Muscle of leg (tissue), 11 donors: Measurements from ENCODE around the gene HSPA9. TPM values are rescaled to one million over a fixed set of nuclear protein-coding genes. Genes with fewer than 3 reads are reported as not detected.
A peak's percentile ranks its signal among the peaks of the same experiment; 100 is the strongest.

ENCODE experiments used
- DNase-seq: peaks from one replicate; pipeline ENCODE4 v3.0.0; 2013
- H3K27ac ChIP-seq: one replicate; pipeline ENCODE4 v1.5.1; 2013; ENCODE audit warnings: mild to moderate bottlenecking, low read length, control low read depth
- H3K27me3 ChIP-seq: one replicate; pipeline ENCODE4 v1.6.1; 2013; ENCODE audit warnings: low read length; ENCODE audit not compliant: control insufficient read depth, insufficient read depth
- H3K36me3 ChIP-seq: one replicate; pipeline ENCODE4 v1.6.1; 2013; ENCODE audit warnings: low read length; ENCODE audit not compliant: control insufficient read depth, insufficient read depth
- H3K4me1 ChIP-seq: one replicate; pipeline ENCODE4 v1.6.1; 2013; ENCODE audit warnings: low read length; ENCODE audit not compliant: control insufficient read depth, insufficient read depth
- H3K4me3 ChIP-seq: one replicate; pipeline ENCODE4 v1.5.1; 2013; ENCODE audit warnings: low read length, control low read depth
- H3K9me3 ChIP-seq: replicated peaks from 2 replicates; pipeline ENCODE4 v1.6.1; 2013; ENCODE audit warnings: low read depth, low read length; ENCODE audit not compliant: control insufficient read depth
- WGBS: methylation state at CpG from one replicate; pipeline ENCODE4 v1.1.5; 2013; ENCODE audit warnings: missing lambda C conversion rate; ENCODE audit not compliant: insufficient coverage; 5-methylcytosine and 5-hydroxymethylcytosine counted together
- polyA plus RNA-seq, 8 donors: library from polyadenylated mRNA; unstranded; fragments of 120-200 nt; gene quantifications; one replicate each; pipeline versions ENCODE4 v1.2.1 to v1.2.3, GENCODE V29; 2013; ENCODE audit warnings: inconsistent platforms in 1 of 8, low replicate concordance in 1 of 8; ENCODE audit not compliant: insufficient read length in 8 of 8, insufficient read depth in 1 of 8
- total RNA-seq: library from RNA; stranded (reverse); fragments of 120-200 nt; gene quantifications from one replicate; pipeline ENCODE4 v1.2.4, GENCODE V29; 2013

HSPA9 gene
- total and polyA plus RNA-seq, 9 donors, result 118 to 177 (median 152) TPM

DNA sequence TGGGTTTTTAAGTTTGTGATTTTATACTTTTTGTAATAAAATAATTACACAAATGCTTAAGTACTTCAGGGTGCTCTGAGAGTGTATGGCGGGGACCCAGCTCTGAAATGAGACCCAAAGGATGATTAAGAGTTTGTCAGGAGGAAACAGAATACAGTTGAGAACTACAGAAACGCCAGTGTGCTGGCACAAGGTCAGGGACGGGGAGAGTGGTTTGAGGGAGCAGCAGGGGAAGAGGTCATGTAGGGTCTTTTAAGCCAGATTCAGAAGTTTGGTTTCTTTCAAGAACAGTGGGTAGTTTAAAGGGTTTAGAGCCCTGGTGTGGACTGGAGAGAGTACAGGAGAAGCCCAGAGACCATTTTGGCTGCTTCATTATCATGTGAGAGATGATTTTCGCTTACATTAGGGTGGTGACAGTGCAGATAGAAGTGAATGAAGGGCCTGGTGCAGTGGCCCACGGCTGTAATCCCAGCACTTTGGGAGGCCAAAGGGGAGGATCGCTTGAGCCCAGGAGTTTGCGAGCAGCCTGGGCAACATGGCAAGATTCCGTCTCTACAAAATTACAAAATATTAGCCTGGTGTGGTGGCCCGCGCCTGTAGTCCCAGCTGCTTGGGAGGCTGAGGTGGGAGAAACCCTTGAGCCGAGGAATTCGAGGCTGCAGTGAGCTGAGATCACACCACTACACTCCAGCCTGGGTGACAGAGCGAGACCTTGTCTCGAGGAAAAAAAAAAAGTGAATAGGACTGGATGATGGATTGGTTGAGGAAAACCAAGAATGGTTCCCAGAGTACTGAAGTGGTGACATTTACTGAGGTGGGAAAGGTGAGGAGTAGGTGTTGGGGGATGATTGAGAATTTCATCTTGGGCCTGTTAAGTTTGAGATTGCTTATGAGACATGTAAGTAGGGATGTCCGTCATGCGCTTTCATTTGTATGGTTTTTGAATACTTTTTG lies 30.7 kb downstream of the HSPA9 start:
- Histone ChIP-seq H3K36me3 (no peaks in the 10 kb centered on the region), H3K27me3 (no peaks in the 10 kb centered on the region), H3K4me1 (peaks cover 22% of the 10 kb centered on the region), H3K27ac (peak overlapping the region; percentile 99), H3K9me3 (no peaks in the 10 kb centered on the region), H3K4me3 (peak overlapping the region; percentile 99)
- WGBS, result 24% methylated on average over 4 of the region's 16 CpGs
- peak; percentile 55 for DNase-seq

DNA sequence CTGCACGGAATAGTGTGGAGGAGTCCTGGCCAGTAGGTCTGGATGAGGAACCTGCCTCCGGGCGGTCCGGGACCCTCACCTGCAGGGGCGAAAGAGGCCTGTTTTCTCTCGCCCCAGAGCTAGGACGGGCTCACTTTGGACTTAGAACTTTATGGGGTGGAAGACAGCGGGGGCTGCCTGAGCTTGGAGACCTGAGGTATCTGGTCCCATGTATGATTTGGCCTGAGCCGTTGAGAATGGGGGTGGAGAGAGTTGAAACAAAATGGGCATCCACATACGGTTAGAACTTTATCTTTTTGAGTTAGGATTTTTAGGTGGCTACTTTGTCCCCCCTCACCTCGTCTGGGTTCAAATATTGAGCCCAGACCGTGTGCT lies 31.5 kb downstream of the HSPA9 start:
- DNase-seq, result no peak
- Histone ChIP-seq H3K36me3 (no peaks in the 10 kb centered on the region), H3K27ac (peak overlapping the region; percentile 99), H3K4me3 (peak overlapping the region; percentile 99), H3K27me3 (no peaks in the 10 kb centered on the region), H3K4me1 (peaks cover 22% of the 10 kb centered on the region), H3K9me3 (no peaks in the 10 kb centered on the region)
- 0% methylated on average over 8 of the region's 12 CpGs for WGBS

DNA sequence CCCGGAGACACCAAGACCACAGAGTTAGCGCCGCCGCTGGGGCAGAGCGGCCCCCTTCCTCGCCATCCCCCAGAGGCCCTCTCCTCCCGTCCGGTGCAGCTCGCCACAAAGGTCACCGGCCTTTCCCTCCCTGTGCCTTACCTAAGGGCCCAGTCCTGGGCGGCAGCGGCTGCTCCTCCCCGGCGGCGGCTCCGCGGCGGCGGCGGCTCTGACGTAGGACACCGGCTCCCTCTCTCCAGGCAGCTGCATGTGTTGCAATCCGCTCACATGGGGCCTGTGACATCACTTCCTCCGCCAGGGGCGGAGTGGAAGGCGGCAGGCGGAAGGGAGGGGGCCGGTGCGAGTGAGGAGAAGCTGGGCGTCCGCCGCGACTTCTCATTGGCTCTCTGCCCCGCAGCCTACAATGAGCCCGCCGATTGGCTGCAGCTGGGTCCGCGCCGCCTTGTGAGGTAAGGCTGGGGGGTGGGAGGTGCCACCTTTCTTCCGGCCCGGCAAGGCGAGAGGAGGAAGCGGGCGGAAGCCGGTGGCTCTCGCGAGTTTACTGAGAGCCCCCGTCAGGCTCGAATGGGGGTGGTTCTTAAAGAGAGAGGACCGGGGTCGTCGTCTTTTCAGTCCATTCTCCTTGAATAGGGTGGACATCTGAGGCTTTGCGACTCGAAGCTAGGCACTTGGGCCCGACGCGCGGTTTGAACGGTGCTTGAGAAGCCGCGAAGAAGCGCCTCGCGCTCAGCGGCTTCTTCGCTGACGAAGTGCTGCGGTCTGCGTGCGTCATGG lies 32.1 kb downstream of the HSPA9 start, which contains the start of gene ETF1:
Gene ETF1, minus strand, starts transcription at position 281 of the 774 bp plus-strand sequence. CDS start 318 bp downstream, outside the sequence.
- Histone ChIP-seq H3K27me3 (no peaks in the 10 kb centered on the region), H3K9me3 (no peaks in the 10 kb centered on the region), H3K36me3 (peaks cover 2% of the 10 kb centered on the region), H3K27ac (peak within 1 kb of the TSS; percentile 99), H3K4me3 (peak within 1 kb of the TSS; percentile 100), H3K4me1 (peaks cover 22% of the 10 kb centered on the region)
- DNase-seq, result peak; percentile 100
- WGBS, result under 1% methylated on average over 50 of the region's 70 CpGs

DNA sequence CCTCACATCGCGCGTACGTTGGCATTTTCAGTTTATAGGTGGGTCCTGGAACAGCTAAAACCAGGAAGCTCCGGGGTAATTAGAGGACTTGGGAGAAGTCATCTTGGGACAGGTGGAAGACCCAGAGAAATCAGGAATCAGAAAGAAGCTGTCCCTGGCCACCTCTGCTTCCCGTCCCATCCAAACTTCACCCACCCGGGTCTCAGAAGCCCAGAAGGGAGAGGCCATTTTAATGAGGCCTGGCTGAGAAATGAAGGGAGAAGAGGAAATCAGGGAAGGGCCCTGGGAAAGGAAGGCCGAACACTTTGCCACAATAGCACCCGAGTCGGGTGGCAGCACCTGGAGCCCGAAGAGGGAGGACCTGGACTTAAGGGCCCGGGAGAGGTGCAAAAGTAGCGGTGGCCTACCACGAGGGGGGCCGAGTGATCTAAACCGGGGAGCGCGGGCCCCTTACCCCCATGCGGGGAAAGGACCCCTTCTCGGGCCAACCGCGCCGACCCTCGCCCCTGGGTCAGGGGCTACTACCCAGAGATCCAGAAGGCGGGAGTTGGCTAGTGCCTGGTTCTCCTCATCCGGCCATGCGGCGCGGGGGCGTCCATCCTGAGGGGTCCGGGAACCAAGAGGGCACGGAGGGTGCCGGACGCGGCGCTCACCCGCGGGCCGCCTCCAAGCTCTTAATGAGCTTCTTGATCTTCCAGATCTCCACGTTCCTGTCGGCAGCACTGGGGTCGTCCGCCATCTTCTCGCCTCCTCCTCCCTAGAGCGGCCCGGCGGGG lies 32.8 kb downstream of the HSPA9 start:
- peak overlapping the region; percentile 99 for H3K27ac ChIP-seq
- no peaks in the 10 kb centered on the region for H3K27me3 ChIP-seq
- WGBS, result under 1% methylated on average over 40 of the region's 47 CpGs
- peak; percentile 36 for DNase-seq
- no peaks in the 10 kb centered on the region for H3K9me3 ChIP-seq
- peak overlapping the region; percentile 100 for H3K4me3 ChIP-seq
- peaks cover 2% of the 10 kb centered on the region for H3K36me3 ChIP-seq
- peaks cover 22% of the 10 kb centered on the region for H3K4me1 ChIP-seq

DNA sequence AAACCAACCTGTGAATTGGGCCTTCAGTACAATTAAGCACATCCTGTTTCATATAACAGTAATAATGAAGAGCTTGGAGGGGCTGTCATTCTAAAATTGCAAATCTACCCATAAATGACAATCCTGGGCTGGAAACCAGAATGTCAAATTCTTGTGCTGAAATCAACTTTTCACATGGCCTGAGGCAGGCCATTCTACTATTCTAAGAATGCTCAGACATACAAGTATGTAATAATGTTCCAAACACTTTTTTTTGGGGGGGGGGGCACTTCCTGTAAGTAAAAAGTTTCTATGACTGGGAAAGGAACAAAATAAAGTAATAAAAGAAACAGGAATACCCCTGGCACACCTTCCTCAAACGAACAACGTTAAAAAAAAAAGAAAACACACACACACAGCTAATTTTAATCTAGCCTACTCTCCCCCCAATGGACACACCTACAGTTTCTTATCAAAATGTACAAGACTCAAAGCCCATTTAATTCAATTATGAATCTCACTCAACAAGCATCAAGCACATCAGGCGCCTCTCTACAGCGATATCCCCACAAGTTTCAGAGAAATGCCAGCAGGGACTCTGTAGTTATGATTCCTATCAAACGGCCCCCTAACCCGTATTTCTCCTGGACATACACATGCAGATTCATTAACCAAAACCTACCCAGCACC lies 33.6 kb downstream of the HSPA9 start:
- H3K4me1 ChIP-seq, result peaks cover 22% of the 10 kb centered on the region

DNA sequence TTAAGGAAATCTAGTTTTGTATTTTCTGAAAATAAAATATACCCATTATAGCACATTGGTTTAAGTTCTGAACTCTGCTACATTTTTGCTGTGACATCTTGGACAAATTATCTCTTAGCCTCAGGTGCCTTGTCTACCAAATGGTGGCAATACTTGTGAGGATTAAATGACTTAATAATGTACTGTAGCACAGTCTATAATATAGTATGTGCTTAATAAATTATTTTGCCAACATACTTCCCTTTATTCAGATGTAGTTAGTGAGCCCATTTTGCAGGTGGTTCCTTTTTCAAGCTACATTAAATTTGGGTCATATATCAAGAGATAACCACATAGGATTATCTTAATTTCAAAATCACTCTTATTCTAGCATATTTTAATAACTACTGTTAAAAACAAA lies 35.4 kb downstream of the HSPA9 start:
- no peak for DNase-seq
- H3K9me3 ChIP-seq, result no peaks in the 10 kb centered on the region
- H3K36me3 ChIP-seq, result peaks cover 4% of the 10 kb centered on the region
- H3K27ac ChIP-seq, result no peak overlapping the region
- H3K27me3 ChIP-seq, result no peaks in the 10 kb centered on the region
- H3K4me1 ChIP-seq, result peaks cover 18% of the 10 kb centered on the region
- no peak overlapping the region for H3K4me3 ChIP-seq

More for the DNA sequence above, 33.6 kb downstream of the HSPA9 start:
- Histone ChIP-seq H3K4me3 (peak overlapping the region; percentile 100), H3K36me3 (peaks cover 2% of the 10 kb centered on the region), H3K9me3 (no peaks in the 10 kb centered on the region), H3K27me3 (no peaks in the 10 kb centered on the region), H3K27ac (peak overlapping the region; percentile 99)
- DNase-seq, result peak; percentile 9
- 34% methylated on average over 4 of the region's 6 CpGs for WGBS

DNA sequence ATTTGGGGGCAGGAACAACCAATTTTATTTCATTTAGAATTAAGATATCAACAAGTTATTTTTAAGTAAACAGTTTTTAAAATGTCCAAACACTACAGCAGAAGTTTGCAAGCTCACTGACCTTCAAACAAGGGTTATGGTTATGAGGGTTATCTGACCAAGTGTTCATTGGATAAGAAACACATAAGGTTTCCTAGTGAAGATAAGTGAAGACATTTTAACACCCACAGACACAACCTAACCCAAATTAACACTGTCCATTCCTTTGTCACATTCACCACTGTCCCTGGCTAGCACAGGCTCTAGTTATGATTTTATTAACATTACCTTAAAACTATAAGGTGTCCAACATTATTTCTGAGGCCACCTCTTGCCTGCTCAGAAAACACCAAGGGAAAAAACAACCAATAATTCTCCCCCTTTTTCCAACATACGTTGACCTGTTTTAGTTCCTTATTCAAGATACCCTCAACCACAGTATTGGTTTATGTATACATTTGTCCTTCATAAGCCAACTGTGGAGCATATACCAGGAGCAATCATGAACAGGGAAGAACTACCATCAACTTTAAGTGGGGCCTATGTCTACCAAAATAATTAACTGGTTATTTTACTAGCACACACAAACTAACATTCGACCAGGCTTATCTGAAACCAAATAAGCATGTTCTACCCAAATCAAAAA lies 36.1 kb downstream of the HSPA9 start:
- Histone ChIP-seq H3K4me3 (no peak overlapping the region), H3K9me3 (no peaks in the 10 kb centered on the region), H3K4me1 (peaks cover 11% of the 10 kb centered on the region), H3K27ac (no peak overlapping the region), H3K36me3 (peaks cover 10% of the 10 kb centered on the region), H3K27me3 (no peaks in the 10 kb centered on the region)
- DNase-seq, result no peak
- no CpG with 5 or more reads among the region's 2 CpGs for WGBS

DNA sequence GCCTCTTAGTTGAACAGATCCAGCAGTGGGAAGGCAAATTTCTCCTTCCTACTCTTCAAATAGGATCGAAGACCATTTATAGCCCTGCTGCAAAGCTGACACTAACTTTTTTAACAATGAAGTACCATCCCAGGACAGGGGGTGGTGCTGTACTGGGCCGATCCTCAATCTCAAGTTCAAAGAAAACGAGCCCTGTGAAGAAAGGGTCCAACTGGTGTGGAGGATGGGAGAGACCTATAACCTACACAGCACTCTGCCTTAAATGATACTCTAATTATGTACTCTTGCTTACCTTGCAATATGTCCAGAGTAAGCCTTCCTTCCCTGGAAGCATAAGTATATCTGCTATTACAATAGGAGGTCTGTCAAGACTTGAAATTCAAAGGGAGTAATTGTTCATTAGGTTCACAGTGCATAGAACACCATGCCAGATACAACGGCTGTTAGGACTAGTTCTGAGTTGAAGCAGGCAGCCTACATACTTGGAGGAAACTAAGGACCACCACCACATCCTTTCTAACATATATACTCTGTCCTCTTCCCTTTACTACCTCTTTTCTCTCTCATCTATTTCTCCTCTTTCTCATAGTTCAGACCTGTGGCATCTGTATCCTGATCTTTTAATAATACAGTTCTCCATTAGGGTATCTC lies 38.4 kb downstream of the HSPA9 start:
- no peak for DNase-seq
- Histone ChIP-seq H3K27ac (no peak overlapping the region), H3K27me3 (no peaks in the 10 kb centered on the region), H3K4me1 (peaks cover 5% of the 10 kb centered on the region), H3K9me3 (no peaks in the 10 kb centered on the region), H3K36me3 (peaks cover 10% of the 10 kb centered on the region), H3K4me3 (no peak overlapping the region)
- no CpG with 5 or more reads among the region's 4 CpGs for WGBS

DNA sequence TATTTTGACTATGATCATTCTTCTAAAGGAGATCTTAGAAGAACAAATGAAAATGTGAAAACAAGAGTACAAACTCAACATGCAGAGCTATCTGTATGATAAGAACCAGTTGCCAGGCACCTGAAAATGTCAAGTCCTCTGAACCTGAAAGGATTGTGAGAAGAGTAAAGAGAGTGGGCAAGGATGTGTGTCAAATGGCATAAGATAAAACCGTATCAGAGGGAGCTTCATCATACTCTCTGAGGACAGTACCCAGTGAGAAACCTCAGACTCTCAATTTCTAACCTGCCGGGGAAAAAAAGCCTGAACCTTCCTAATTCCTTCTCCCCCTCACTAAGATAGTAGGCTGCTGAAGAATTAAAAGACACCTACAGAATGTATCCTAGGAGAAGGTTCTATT lies 39.0 kb downstream of the HSPA9 start:
- H3K27ac ChIP-seq, result no peak overlapping the region

More for the DNA sequence above, 39.0 kb downstream of the HSPA9 start:
- no peaks in the 10 kb centered on the region for H3K27me3 ChIP-seq
- H3K4me3 ChIP-seq, result no peak overlapping the region
- no peak for DNase-seq
- H3K4me1 ChIP-seq, result peaks cover under 1% of the 10 kb centered on the region
- no peaks in the 10 kb centered on the region for H3K9me3 ChIP-seq
- no CpG with 5 or more reads among the region's 2 CpGs for WGBS
- peaks cover 10% of the 10 kb centered on the region for H3K36me3 ChIP-seq
